GM23248 (cell line): ENCODE results near the gene EHMT2. TPM values are rescaled to one million over a fixed set of nuclear protein-coding genes. Genes with fewer than 3 reads are reported as not detected.

Source experiments
- DNase-seq: peaks from one replicate; pipeline ENCODE4 v3.0.0-alpha.2; 2015
- H2AFZ ChIP-seq: fragments of 200-600 bp; sonication (generic); 2 replicates; pipeline ENCODE4 v1.6.1; 2016; ENCODE audit warnings: antibody characterized with exemption
- H3F3A ChIP-seq: fragments of 200-600 bp; sonication (generic); 2 replicates; pipeline ENCODE4 v1.6.1; 2016; ENCODE audit warnings: mild to moderate bottlenecking, antibody characterized with exemption, mixed run types; ENCODE audit not compliant: insufficient read depth
- H3K27ac ChIP-seq: fragments of 200-600 bp; sonication (generic); 2 replicates; pipeline ENCODE4 v1.5.1; 2016; ENCODE audit warnings: mild to moderate bottlenecking
- H3K27me3 ChIP-seq: fragments of 200-600 bp; sonication (generic); replicated peaks from 2 replicates; pipeline ENCODE4 v1.6.1; 2016; ENCODE audit warnings: mild to moderate bottlenecking; ENCODE audit not compliant: insufficient read depth
- H3K36me3 ChIP-seq: fragments of 200-600 bp; sonication (generic); 2 replicates; pipeline ENCODE4 v1.6.1; 2016; ENCODE audit warnings: low read depth, mild to moderate bottlenecking
- H3K4me1 ChIP-seq: fragments of 200-600 bp; sonication (generic); 2 replicates; pipeline ENCODE4 v1.6.1; 2016; ENCODE audit warnings: mild to moderate bottlenecking; ENCODE audit not compliant: insufficient read depth
- H3K4me2 ChIP-seq: fragments of 200-600 bp; sonication (generic); one replicate; pipeline ENCODE4 v1.6.1; 2016; ENCODE audit warnings: mild to moderate bottlenecking; ENCODE audit not compliant: unreplicated experiment
- H3K4me3 ChIP-seq: fragments of 200-600 bp; sonication (generic); 2 replicates; pipeline ENCODE4 v1.5.1; 2016; ENCODE audit warnings: mild to moderate bottlenecking
- H3K79me2 ChIP-seq: fragments of 200-600 bp; sonication (generic); 2 replicates; pipeline ENCODE4 v1.6.1; 2016; ENCODE audit warnings: mild to moderate bottlenecking; ENCODE audit not compliant: insufficient read depth
- H3K9ac ChIP-seq: fragments of 200-600 bp; sonication (generic); 2 replicates; pipeline ENCODE4 v1.6.1; 2016; ENCODE audit warnings: mild to moderate bottlenecking
- H3K9me2 ChIP-seq: fragments of 200-600 bp; sonication (generic); 2 replicates; pipeline ENCODE4 v1.6.1; 2016; ENCODE audit warnings: mixed run types, mild to moderate bottlenecking, moderate library complexity; ENCODE audit not compliant: insufficient read depth
- H3K9me3 ChIP-seq: fragments of 200-600 bp; sonication (generic); one replicate; pipeline ENCODE4 v1.6.1; 2017; ENCODE audit warnings: low read depth
- H4K20me1 ChIP-seq: fragments of 200-600 bp; sonication (generic); 2 replicates; pipeline ENCODE4 v1.6.0; 2016; ENCODE audit not compliant: insufficient read depth
- EZH2 ChIP-seq: fragments of 200-600 bp; sonication (generic); IDR thresholded peaks from 2 replicates; pipeline ENCODE4 v1.6.1; 2018; ENCODE audit warnings: antibody characterized with exemption, mild to moderate bottlenecking; ENCODE audit not compliant: insufficient read depth, poor library complexity, severe bottlenecking
- EZH2phosphoT487 ChIP-seq: fragments of 200-600 bp; sonication (generic); IDR thresholded peaks from 2 replicates; pipeline ENCODE4 v1.6.1; 2018; ENCODE audit warnings: antibody characterized with exemption, moderate library complexity, mild to moderate bottlenecking, low read depth; ENCODE audit not compliant: insufficient read depth
- WGBS, 2 experiments: methylation state at CpG; one replicate each; pipeline ENCODE4 v1.1.6; 2015 to 2017; ENCODE audit warnings: low lambda C conversion rate in 2 of 2, low coverage in 1 of 2; ENCODE audit errors: missing lambda C conversion rate in 2 of 2; 5-methylcytosine and 5-hydroxymethylcytosine counted together
- in situ Hi-C: fragments of 300-500 bp; cut with MboI; formaldehyde crosslinking; loops from 2 replicates; pipeline ENCODE4 v1.15.0; 2020
- polyA plus RNA-seq: library from polyadenylated mRNA; unstranded; fragments of >200 nt; fragmentation: Nextera tagmentation; extraction: Ambion mirVana; gene quantifications from 2 replicates; pipeline ENCODE4 v1.2.1, GENCODE V29; 2016
- total RNA-seq: library from RNA; depleted of rRNA; stranded (reverse); fragments of >200 nt; shearing (Covaris generic); gene quantifications from 2 replicates; pipeline ENCODE4 v1.2.3, GENCODE V29; 2014

The EHMT2 gene
- total and polyA plus RNA-seq, 2 experiments from 2014 or later, result 27.5 to 41.5 TPM

DNA sequence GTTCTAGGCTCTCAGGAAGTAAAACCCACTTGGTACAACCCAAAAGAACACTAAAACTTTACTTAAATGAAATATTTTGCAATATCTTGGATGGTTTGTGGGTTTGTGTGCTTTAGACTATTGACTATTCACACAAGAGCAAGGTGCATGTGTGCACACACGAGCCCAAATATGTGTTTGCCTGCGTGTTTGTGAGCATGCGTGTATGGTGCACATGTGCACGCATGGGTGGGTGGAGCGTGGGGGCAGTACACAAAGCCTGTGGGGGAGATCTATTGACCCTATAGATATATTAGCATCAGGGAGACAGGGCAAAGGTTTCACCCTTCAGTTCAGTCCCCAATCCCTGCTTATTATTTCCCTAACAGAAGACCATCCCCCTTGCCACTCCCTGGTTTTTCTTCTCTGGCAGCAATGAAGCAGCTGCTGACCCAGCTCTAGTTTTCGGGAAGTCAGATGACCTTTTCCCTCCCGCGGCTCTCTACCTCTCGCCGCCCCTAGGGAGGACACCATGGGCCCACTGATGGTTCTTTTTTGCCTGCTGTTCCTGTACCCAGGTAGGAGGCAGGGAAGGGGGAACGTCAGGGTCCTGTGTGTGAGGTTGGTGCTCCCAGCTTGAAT lies 29.9 kb upstream of the EHMT2 start, which contains the start of gene C2:
Gene C2 (plus strand): TSS at position 476 of the 621 bp plus-strand sequence. CDS start 36 bp downstream, at position 512.
- no peak within 1 kb of the TSS for H3K27ac ChIP-seq
- peak within 1 kb of the TSS; percentile 33 for H3K4me3 ChIP-seq
- no peaks in the 10 kb centered on the region for H3F3A ChIP-seq
- in situ Hi-C loops, result no loop called here
- no peak for DNase-seq
- no peaks in the 10 kb centered on the region for H3K36me3 ChIP-seq
- H3K9me3 ChIP-seq, result no peaks in the 10 kb centered on the region
- WGBS, 2 experiments, result 34 to 45% methylated on average over 11 of the region's 11 CpGs
- no peaks in the 10 kb centered on the region for H3K27me3 ChIP-seq
- 0 out of 2 replicates have a peak within 1 kb of the TSS, but pooled peaks have one; percentile 0 for H3K9ac ChIP-seq
- H4K20me1 ChIP-seq, result no peaks in the 10 kb centered on the region
- no peak within 1 kb of the TSS for H3K4me2 ChIP-seq
- H2AFZ ChIP-seq, result peak within 1 kb of the TSS; percentile 82
- TF ChIP-seq EZH2 (no peak), EZH2phosphoT487 (no peak)
- no peaks in the 10 kb centered on the region for H3K79me2 ChIP-seq
- H3K9me2 ChIP-seq, result no peaks in the 10 kb centered on the region
- H3K4me1 ChIP-seq, result no peaks in the 10 kb centered on the region

- no peak for DNase-seq
- Histone ChIP-seq H3K36me3 (no peaks in the 10 kb centered on the region), H2AFZ (no peak overlapping the region), H3K4me1 (no peaks in the 10 kb centered on the region), H3K4me2 (no peak overlapping the region), H3F3A (no peaks in the 10 kb centered on the region), H3K27me3 (no peaks in the 10 kb centered on the region), H3K4me3 (no peak overlapping the region), H4K20me1 (no peaks in the 10 kb centered on the region), H3K9me2 (no peaks in the 10 kb centered on the region), H3K9me3 (no peaks in the 10 kb centered on the region), H3K27ac (no peak overlapping the region), H3K9ac (no peak overlapping the region), H3K79me2 (no peaks in the 10 kb centered on the region)
- in situ Hi-C loops, result no loop called here
- no peak for TF ChIP-seq EZH2
- TF ChIP-seq EZH2phosphoT487, result no peak
- 16 to 18% methylated on average over 5 of the region's 5 CpGs for WGBS, 2 experiments
Measured at GRCh38 chr6:31922942-31923341, 25.4 kb upstream of the EHMT2 start.

DNA sequence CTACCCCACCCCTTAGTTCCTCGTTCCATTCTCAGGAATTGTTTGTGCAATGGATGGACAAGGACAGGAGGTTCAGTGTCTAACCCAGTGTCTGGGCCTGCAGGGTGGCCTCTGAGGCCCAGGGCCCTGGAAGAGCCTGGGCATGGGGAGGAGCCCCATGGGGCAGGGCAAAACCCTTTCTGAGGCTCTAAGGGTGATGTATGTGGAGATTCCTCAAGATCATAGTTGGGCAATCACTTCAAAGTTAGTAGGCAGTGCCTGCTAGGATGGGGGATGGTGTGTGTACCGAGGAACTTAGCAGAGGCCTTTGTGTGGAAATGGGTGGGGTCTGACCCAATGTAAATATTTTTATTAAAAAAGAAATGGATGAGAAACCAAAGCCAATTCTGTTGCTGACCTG lies 23.3 kb upstream of the EHMT2 start:
- Histone ChIP-seq H3K27me3 (no peaks in the 10 kb centered on the region), H4K20me1 (no peaks in the 10 kb centered on the region), H3K4me3 (no peak overlapping the region), H3K4me2 (no peak overlapping the region), H3K4me1 (no peaks in the 10 kb centered on the region), H3F3A (no peaks in the 10 kb centered on the region), H3K9me3 (no peaks in the 10 kb centered on the region), H2AFZ (no peak overlapping the region), H3K79me2 (no peaks in the 10 kb centered on the region), H3K9me2 (no peaks in the 10 kb centered on the region), H3K27ac (no peak overlapping the region), H3K36me3 (no peaks in the 10 kb centered on the region), H3K9ac (no peak overlapping the region)
- no peak for TF ChIP-seq EZH2
- TF ChIP-seq EZH2phosphoT487, result no peak
- no peak for DNase-seq
- 62 to 72% methylated on average over 2 of the region's 2 CpGs for WGBS, 2 experiments
- in situ Hi-C loops, result no loop called here

GRCh38 chr6:31919624-31920303 lies 22.3 kb upstream of the EHMT2 start:
- Histone ChIP-seq H3K4me3 (no peak overlapping the region), H3K27ac (no peak overlapping the region), H3K27me3 (no peaks in the 10 kb centered on the region), H3K9me3 (no peaks in the 10 kb centered on the region), H2AFZ (no peak overlapping the region), H3K9ac (no peak overlapping the region), H3K79me2 (no peaks in the 10 kb centered on the region), H3F3A (no peaks in the 10 kb centered on the region), H3K36me3 (no peaks in the 10 kb centered on the region), H3K4me1 (no peaks in the 10 kb centered on the region), H4K20me1 (no peaks in the 10 kb centered on the region), H3K9me2 (no peaks in the 10 kb centered on the region), H3K4me2 (no peak overlapping the region)
- in situ Hi-C loops, result no loop called here
- TF ChIP-seq EZH2phosphoT487, result no peak
- no peak for TF ChIP-seq EZH2
- WGBS, 2 experiments, result 81 to 88% methylated on average over 6 of the region's 6 CpGs
- no peak for DNase-seq
